Activated T-cell treated with anti-CD3 and anti-CD28 coated beads for 24 hours (primary cell): Measurements from ENCODE around the gene ARFIP1.
"Not testable (repeated sequence)": the region's sequence is repeated elsewhere in the genome, so short reads cannot be mapped to it uniquely, and the experiment has no call there.

Experiments
- DNase-seq: peaks from one replicate; pipeline ENCODE4 v3.0.0-alpha.2; 2020; ENCODE audit warnings: low read depth

ARFIP1 gene

GRCh38 chr4:152896811-152897210, 117.1 kb downstream of the ARFIP1 start:
- no peak for DNase-seq

GRCh38 chr4:152898133-152898532, 118.4 kb downstream of the ARFIP1 start:
- not testable (repeated sequence) for DNase-seq

GRCh38 chr4:152898606-152899005, 118.9 kb downstream of the ARFIP1 start:
- no peak for DNase-seq

- DNase-seq = no peak
Measured at GRCh38 chr4:152900395-152900794, 120.6 kb downstream of the ARFIP1 start.

DNA sequence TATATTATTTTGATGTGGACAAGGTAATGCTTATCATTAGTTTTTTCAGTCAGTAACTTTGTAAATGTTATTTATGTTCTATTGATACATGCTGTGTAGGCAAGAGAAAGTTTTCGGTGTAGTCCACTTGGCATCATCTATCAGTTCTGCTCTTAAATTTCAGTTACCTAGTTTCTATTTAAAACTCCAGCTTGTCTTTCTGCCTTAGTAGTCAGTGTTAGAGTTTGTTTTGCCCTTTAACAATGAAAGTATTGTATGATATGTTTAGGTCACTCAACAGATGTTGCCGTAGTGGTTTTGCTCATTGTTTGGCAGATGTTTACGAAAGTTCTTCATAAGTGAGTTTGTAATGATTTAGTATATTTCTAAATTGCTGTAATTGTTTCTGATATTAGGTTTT, 121.5 kb downstream of the ARFIP1 start:
- no peak for DNase-seq

DNA sequence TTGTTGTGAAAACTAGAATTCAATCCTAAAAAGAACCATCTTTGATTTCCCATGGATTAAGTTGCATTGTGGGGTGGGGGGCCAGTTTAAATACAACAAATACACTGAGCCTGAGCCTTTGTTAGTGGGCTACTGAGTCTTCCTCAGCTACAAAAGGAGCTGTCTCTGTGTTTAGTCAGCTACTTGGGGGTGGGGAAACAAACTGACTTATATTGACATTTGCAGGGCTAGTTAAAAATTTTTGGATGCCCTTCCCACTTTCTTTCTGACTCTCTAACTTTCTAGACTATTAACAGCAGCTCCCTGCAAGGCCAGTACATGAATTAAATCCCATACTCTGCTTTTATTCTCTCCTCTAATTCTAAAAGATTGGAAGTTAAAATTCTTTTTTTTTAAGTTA, 123.9 kb downstream of the ARFIP1 start:
- no peak for DNase-seq

GRCh38 chr4:152909901-152910300, 130.1 kb downstream of the ARFIP1 start:
- DNase-seq = no peak

- DNase-seq = no peak
Measured at GRCh38 chr4:152910521-152910920, 130.8 kb downstream of the ARFIP1 start.

DNA sequence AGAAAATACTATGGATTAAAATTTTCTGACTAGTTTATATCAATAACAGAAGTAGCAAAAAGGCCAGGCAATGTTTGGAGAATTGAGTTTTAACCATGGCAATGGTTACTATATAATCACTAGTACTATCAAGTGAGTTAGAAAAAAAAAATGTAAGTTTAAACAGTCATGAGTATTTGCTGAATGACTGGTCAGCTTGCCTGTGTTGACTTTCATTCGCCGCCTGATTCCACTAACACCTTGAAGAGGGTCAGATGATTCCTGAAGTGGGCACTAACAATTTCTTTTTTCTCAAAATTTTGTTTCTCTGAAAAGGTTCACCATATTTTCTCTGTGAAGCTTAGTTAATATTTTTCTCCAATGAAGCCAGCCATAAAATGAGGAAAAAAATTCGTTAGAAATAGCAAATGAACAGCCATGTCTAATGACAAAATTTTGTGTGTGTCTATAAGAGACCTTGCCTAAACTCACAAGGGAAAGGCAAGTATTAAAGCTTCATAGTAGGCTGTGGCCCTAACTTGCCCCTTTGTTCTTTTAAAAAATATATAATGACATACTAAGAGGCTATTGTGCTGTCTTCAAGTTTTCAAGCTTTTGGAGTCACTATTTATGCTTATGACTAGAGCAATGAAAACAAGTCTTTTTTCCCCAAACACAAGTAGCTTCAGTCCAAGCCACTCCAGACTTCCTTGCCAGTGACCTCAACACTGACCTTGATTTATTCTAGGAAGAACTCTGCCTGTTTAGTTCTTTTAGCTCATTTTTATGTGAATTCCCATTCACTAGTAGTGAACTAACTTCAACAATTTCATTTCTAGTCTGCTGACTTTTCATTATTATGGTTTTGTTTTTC, 138.0 kb downstream of the ARFIP1 start:
- no peak for DNase-seq

DNA sequence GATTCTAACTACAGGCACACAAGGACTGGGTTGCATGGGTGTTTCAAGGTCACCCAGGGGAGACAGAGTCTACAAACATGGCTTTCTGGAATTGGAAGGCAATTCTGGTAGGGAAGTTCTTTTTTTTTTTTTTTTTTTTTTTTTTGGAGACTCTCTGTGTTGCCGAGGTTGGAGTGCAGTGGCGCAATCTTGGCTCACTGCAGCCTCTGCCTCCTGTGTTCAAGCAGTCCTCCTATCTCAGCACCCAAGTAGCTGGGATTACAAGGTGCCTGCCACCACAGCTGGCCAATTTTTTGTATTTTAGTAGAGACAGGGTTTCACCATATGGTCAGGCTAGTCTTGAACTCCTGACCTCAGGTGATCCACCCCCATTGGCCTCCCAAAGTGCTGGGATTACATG, 140.1 kb downstream of the ARFIP1 start:
- no peak for DNase-seq

GRCh38 chr4:152920768-152921167, 141.0 kb downstream of the ARFIP1 start:
- no peak for DNase-seq

DNA sequence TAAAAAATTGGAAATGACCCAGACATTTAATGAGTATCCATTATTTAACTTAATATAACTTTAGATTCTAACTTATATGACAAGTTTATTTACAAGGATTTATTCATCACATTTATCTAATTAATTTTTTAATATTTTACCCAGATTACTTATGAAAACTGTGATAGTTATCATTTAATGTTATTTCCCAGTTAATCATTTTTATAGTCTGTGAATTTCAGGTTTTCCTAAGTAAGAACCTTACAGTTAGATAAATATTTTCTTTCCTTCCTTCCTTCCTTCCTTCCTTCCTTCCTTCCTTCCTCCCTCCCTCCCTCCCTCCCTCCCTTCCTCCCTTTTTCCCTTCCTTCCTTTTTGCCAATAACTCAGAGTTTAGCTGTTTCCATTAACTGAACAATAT, 141.5 kb downstream of the ARFIP1 start:
- DNase-seq = no peak

GRCh38 chr4:152925851-152926250, 146.1 kb downstream of the ARFIP1 start:
- no peak for DNase-seq

DNA sequence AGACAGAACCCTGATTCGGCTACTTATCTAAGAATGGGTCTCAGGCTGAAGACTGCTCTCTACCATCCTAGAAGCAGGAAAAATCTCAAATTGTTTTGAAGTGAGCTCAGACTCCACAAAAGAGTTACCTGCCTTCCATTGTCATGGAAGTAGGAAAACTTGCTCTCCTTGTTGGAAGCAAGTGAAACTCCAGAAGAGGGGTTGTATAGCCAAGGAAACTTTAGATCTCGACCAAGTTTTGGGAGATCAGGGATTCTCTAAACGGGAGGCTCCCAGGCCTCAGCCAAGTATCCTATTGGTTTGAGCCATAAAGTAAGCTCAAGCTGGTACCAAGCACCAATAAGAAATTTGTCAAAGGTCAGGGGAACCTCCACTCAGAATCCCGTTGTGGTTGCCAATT, 147.2 kb downstream of the ARFIP1 start:
- no peak for DNase-seq

- no peak for DNase-seq
Measured at GRCh38 chr4:152927737-152928136, 148.0 kb downstream of the ARFIP1 start.

GRCh38 chr4:152928286-152928685, 148.5 kb downstream of the ARFIP1 start:
- DNase-seq = no peak

DNA sequence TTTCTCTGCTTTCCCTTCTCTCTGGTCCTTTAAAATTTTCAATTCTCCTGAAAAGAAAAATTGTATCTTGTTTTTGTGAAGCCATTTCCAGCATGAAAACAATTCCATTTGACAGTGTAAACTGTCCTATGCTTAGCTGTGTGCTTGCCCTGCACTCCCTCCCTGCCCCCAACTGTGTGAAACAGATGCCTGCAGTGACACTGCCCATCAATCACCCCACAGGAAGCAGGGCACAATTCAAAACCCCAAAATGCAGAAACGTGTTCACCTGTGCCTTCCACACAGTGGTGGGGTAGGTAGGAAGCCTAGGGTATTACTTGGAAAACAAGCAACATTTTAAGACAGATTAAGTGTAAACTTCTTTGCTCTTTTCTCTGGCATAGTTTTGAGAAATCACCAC, 150.1 kb downstream of the ARFIP1 start:
- DNase-seq = no peak

- no peak for DNase-seq
Measured at GRCh38 chr4:152935143-152935542, 155.4 kb downstream of the ARFIP1 start.

GRCh38 chr4:152935631-152936445, 156.1 kb downstream of the ARFIP1 start, which contains the start of gene FHDC1:
FHDC1 (plus strand) TSS chr4:152936323; CDS start chr4:152943058, 6,735 bp downstream.
- DNase-seq = no peak

DNA sequence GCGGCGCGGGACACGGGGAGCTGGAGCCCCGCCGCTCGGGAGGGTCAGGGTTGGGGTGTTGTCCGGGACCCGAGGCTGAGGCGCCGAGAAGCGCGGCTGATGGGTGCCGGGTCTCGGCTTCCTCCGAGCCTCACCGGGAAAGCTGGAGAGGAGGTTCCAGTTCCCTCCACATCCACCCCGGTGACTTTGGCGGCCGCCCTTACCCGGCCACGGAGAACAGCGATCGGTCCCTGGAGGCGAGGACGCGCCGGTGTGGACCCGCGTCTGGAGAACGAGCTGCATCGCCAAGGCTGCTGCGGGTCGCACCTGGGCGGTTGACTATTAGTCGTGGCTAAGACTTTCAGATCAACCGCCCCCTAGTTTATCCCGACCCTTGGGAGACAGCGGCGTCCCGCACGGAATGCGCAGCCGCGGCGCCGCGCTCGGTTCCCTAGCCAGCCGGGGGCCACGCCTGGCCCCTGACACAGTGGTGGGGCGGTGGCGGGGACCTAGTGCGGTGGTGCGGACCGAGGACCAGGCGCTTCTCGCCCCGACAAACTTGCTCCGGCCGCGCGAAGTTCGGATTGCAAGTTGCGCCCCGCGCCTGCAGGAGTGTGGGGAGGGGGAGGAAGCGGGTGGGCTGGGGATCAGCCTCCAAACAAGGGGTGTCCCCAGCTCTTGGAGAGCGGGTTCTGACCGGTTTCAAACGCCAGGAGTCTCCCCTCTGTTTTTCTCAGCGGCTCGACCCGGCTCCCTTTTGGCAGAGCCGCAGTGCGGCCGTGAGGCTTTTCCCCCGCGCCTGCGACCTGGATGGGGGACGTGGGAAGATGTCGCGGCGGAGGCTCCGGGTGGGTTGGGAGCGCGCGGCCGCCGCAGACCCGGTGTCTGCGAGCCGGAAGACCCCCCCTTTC, 156.9 kb downstream of the ARFIP1 start:
- no peak for DNase-seq

DNA sequence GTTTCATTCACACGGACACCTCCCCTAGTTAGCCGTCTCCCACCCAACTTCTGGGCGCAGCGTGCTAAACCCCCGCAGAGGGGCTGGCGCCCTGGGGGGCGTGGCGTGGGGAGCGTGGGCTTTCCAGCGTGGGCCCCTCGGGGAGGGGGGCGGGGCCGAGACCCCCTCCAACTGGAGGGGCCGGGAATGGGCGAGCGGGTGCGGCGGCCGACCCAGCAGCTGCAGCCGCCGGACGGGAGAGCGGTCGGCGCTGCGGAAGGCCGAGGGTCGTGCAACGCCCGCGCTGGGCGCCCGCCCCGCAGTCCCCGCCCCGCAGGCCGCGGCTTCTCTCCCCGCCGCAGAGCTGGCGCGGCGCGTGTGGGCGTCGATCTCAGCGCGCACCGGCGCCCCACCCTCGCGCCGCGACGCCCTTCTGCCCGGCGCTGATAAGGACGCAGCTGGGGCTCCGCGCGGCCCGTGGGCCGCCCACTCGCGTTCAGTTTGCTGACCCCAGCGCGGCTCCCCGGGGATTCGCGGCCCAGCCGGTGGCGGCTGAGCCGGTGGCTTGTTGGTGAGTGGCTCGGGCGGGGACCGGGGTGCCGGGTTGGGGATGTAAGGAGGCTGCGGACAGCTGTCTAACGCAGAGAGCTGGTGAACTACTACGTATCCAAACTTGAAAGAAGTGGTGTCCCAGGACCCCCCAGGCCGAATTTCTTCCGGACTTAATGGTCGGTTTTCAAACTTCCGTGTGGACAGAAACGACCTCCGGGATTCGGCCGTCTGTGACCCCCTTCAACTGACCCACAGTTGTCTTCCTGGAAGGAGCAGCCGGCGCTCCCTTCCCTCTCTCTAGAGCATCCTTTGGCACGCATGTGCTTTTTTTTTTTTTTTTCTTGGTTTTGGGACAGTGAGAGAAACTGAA, 157.8 kb downstream of the ARFIP1 start:
- DNase-seq = no peak
